Parathyroid adenoma (tissue), 2 donors: ENCODE results near the gene ARHGEF19.

Experiments
- H2AFZ ChIP-seq: fragments of 300-600 bp; sonication (generic); one replicate; pipeline ENCODE4 v1.7.0; 2017; ENCODE audit warnings: antibody characterized with exemption, mild to moderate bottlenecking
- H3K27ac ChIP-seq: fragments of 300-600 bp; sonication (generic); one replicate; pipeline ENCODE4 v1.7.0; 2017
- H3K27me3 ChIP-seq: fragments of 300-600 bp; sonication (generic); one replicate; pipeline ENCODE4 v1.7.0; 2017; ENCODE audit warnings: low read length; ENCODE audit not compliant: control insufficient read depth, insufficient read depth
- H3K36me3 ChIP-seq: fragments of 300-600 bp; sonication (generic); one replicate; pipeline ENCODE4 v1.7.0; 2017; ENCODE audit warnings: low read length; ENCODE audit not compliant: control insufficient read depth, insufficient read depth
- H3K4me1 ChIP-seq: fragments of 300-600 bp; sonication (generic); one replicate; pipeline ENCODE4 v1.7.0; 2017; ENCODE audit warnings: control low read depth
- H3K4me2 ChIP-seq: fragments of 300-600 bp; sonication (generic); one replicate; pipeline ENCODE4 v1.7.0; 2017; ENCODE audit warnings: low read length
- H3K4me3 ChIP-seq: fragments of 300-600 bp; sonication (generic); one replicate; pipeline ENCODE4 v1.7.0; 2017; ENCODE audit warnings: low read depth, low read length
- H3K79me2 ChIP-seq: fragments of 300-600 bp; sonication (generic); one replicate; pipeline ENCODE4 v1.7.0; 2017; ENCODE audit warnings: control low read depth
- H3K9ac ChIP-seq: fragments of 300-600 bp; sonication (generic); one replicate; pipeline ENCODE4 v1.7.0; 2017; ENCODE audit warnings: mild to moderate bottlenecking
- H3K9me3 ChIP-seq: fragments of 300-600 bp; sonication (generic); one replicate; pipeline ENCODE4 v1.7.0; 2017; ENCODE audit warnings: low read length; ENCODE audit not compliant: control insufficient read depth
- CTCF ChIP-seq: fragments of 300-600 bp; sonication (generic); IDR thresholded peaks from one replicate; pipeline ENCODE4 v1.7.0; 2017; ENCODE audit warnings: antibody characterized with exemption, mild to moderate bottlenecking
- donor health status: primary hyperparathyroidism.

ARHGEF19 gene

GRCh38 chr1:16250524-16251251, 38.2 kb upstream of the ARHGEF19 start:
- peaks cover 7% of the 10 kb centered on the region for H3K4me1 ChIP-seq
- no peak overlapping the region for H3K9ac ChIP-seq
- H3K4me2 ChIP-seq, result no peak overlapping the region
- H3K36me3 ChIP-seq, result no peaks in the 10 kb centered on the region
- no peak overlapping the region for H3K4me3 ChIP-seq
- H3K9me3 ChIP-seq, result no peaks in the 10 kb centered on the region
- no peak for TF ChIP-seq CTCF
- H3K27ac ChIP-seq, result no peak overlapping the region
- H2AFZ ChIP-seq, result no peak overlapping the region
- no peaks in the 10 kb centered on the region for H3K79me2 ChIP-seq
- H3K27me3 ChIP-seq, result no peaks in the 10 kb centered on the region

GRCh38 chr1:16249596-16250241, 37.3 kb upstream of the ARHGEF19 start:
- Histone ChIP-seq H3K4me3 (no peak overlapping the region), H2AFZ (no peak overlapping the region), H3K9me3 (no peaks in the 10 kb centered on the region), H3K4me1 (peaks cover 7% of the 10 kb centered on the region), H3K4me2 (no peak overlapping the region), H3K9ac (no peak overlapping the region), H3K27me3 (no peaks in the 10 kb centered on the region), H3K36me3 (no peaks in the 10 kb centered on the region), H3K79me2 (no peaks in the 10 kb centered on the region), H3K27ac (no peak overlapping the region)
- TF ChIP-seq CTCF, result no peak

GRCh38 chr1:16248603-16249516, 36.4 kb upstream of the ARHGEF19 start:
- H3K79me2 ChIP-seq, result no peaks in the 10 kb centered on the region

GRCh38 chr1:16248007-16248436, 35.6 kb upstream of the ARHGEF19 start:
- no peaks in the 10 kb centered on the region for H3K9me3 ChIP-seq
- peaks cover 7% of the 10 kb centered on the region for H3K4me1 ChIP-seq
- no peaks in the 10 kb centered on the region for H3K36me3 ChIP-seq
- TF ChIP-seq CTCF, result no peak
- no peak overlapping the region for H3K9ac ChIP-seq
- no peaks in the 10 kb centered on the region for H3K27me3 ChIP-seq
- H3K4me2 ChIP-seq, result no peak overlapping the region
- no peaks in the 10 kb centered on the region for H3K79me2 ChIP-seq
- no peak overlapping the region for H2AFZ ChIP-seq
- no peak overlapping the region for H3K27ac ChIP-seq
- no peak overlapping the region for H3K4me3 ChIP-seq

More at GRCh38 chr1:16248603-16249516, 36.4 kb upstream of the ARHGEF19 start:
- Histone ChIP-seq H2AFZ (no peak overlapping the region), H3K4me2 (no peak overlapping the region), H3K4me3 (peak overlapping the region; percentile 1), H3K27me3 (no peaks in the 10 kb centered on the region), H3K9ac (no peak overlapping the region), H3K9me3 (no peaks in the 10 kb centered on the region), H3K27ac (no peak overlapping the region), H3K36me3 (no peaks in the 10 kb centered on the region), H3K4me1 (peaks cover 7% of the 10 kb centered on the region)
- no peak for TF ChIP-seq CTCF
